Kidney (tissue), 14 donors: Measurements from ENCODE around the gene VPS72. TPM values are rescaled to one million over a fixed set of nuclear protein-coding genes. Genes with fewer than 3 reads are reported as not detected.

Experiments used
- DNase-seq, 5 donors: peaks; one replicate each; pipeline ENCODE4 v3.0.0-alpha.2; 2013 to 2020
- FAIRE-seq: peaks from 2 replicates; lab custom pipeline; 2012; peaks lifted over from hg19 to GRCh38; lab: Jason Lieb, UNC
- H3K27ac ChIP-seq, 2 donors: one replicate each; pipeline ENCODE4 v1.7.0; 2013; ENCODE audit warnings: low read depth in 2 of 2, low read length in 2 of 2, inconsistent platforms in 1 of 2
- H3K27me3 ChIP-seq: one replicate; pipeline ENCODE4 v1.7.1; 2013; ENCODE audit warnings: low read length, inconsistent platforms; ENCODE audit not compliant: control insufficient read depth, insufficient read depth
- H3K36me3 ChIP-seq, 3 donors: one replicate each; pipeline versions ENCODE4 v1.7.0 to v1.7.1; 2013; ENCODE audit warnings: low read length in 3 of 3, control low read depth in 1 of 3, inconsistent platforms in 1 of 3; ENCODE audit not compliant: insufficient read depth in 3 of 3, control insufficient read depth in 2 of 3
- H3K4me1 ChIP-seq, 3 donors: one replicate each; pipeline versions ENCODE4 v1.7.0 to v1.7.1; 2013; ENCODE audit warnings: low read length in 3 of 3, inconsistent platforms in 1 of 3, low read depth in 1 of 3; ENCODE audit not compliant: control insufficient read depth in 2 of 3, insufficient read depth in 2 of 3
- H3K4me3 ChIP-seq, 3 donors: one replicate each; pipeline versions ENCODE4 v1.7.0 to v1.8.1; 2013; ENCODE audit warnings: low read length in 3 of 3, control low read depth in 1 of 3, inconsistent platforms in 1 of 3
- H3K9ac ChIP-seq, 3 donors: one replicate each; pipeline versions ENCODE4 v1.7.0 to v1.7.1; 2013; ENCODE audit warnings: low read length in 3 of 3, control low read depth in 1 of 3, inconsistent platforms in 1 of 3
- H3K9me3 ChIP-seq, 3 donors: one replicate each; pipeline versions ENCODE4 v1.7.0 to v1.7.1; 2013; ENCODE audit warnings: low read length in 3 of 3, control low read depth in 1 of 3, inconsistent platforms in 1 of 3; ENCODE audit not compliant: control insufficient read depth in 2 of 3, insufficient read depth in 1 of 3
- CTCF ChIP-seq: IDR thresholded peaks from 3 replicates; pipeline ENCODE4 v1.5.1; 2012; ENCODE audit warnings: mild to moderate bottlenecking, moderate library complexity, borderline replicate concordance; ENCODE audit not compliant: insufficient read depth; ENCODE audit errors: extremely low read depth
- intact Hi-C: fragments of 100-400 bp; cut with DNase I; formaldehyde crosslinking; loops from one replicate; pipeline ENCODE4 v1.11.1; 2022
- polyA plus RNA-seq: library from polyadenylated mRNA; stranded (reverse); fragments of 350-450 nt; fragmentation: Illumina TruSeq; extraction: RNeasy Lipid Tissue Mini Kit (QIAGEN cat#74804); gene quantifications from one replicate; pipeline ENCODE4 v1.2.3, GENCODE V29; 2014; ENCODE audit warnings: low read depth, low replicate concordance; ENCODE audit not compliant: insufficient read depth
- total RNA-seq: library from RNA; stranded (reverse); fragmentation: NEBNext Ultra II Directional; extraction: Animal tissue kit (Norgen Biotek cat#: 25700); gene quantifications from one replicate; pipeline ENCODE4 v1.2.1, GENCODE V29; 2021
- donor health status: control.
- donor health status: control.
- donor health status: control.
- donor health status: control.
- donor health status: control.
- donor health status: DM: yes; HTN: yes; CAD: no.
- donor health status: Normal renal cell carcinoma (clear cell type).

VPS72 gene
- total and polyA plus RNA-seq, 2 donors from 2014 or later: 38.2 to 52.6 TPM

GRCh38 chr1:151237678-151238466, 47.9 kb upstream of the VPS72 start:
- Histone ChIP-seq H3K9me3 (no peaks in the 10 kb centered on the region), H3K9ac (no peak overlapping the region), H3K4me3 (no peak overlapping the region), H3K4me1 (no peaks in the 10 kb centered on the region), H3K27me3 (no peaks in the 10 kb centered on the region), H3K36me3 (peaks cover 27 to 70% (median 44%) of the 10 kb centered on the region in 3 donors), H3K27ac (no peak overlapping the region)
- no peak for TF ChIP-seq CTCF
- FAIRE-seq (no peak), DNase-seq (no peak)
- intact Hi-C loops: no loop called here

DNA sequence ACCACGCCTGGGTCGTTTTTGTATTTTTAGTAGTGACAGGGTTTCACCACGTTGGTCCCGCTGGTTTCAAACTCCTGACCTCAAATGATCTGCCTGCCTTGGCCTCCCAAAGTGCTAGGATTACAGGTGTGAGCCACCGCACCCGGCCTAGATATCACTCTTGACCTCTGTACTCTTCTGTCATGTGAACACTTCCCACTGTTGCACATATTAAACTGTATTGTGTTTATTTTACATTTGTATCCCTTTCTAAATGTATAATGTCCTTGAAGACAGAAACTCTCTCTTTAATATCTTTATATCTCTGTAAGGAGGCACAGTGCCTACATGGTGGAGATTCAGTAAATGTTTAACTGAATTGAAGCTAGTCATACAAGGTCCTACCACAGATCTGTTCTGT, 45.2 kb upstream of the VPS72 start:
- FAIRE-seq (no peak), DNase-seq (no peak)
- Histone ChIP-seq H3K4me1 (no peaks in the 10 kb centered on the region), H3K4me3 (no peak overlapping the region), H3K27ac (no peak overlapping the region), H3K27me3 (no peaks in the 10 kb centered on the region), H3K9ac (no peak overlapping the region), H3K36me3 (peaks cover 22 to 80% (median 47%) of the 10 kb centered on the region in 3 donors), H3K9me3 (no peaks in the 10 kb centered on the region)
- no peak for TF ChIP-seq CTCF
- intact Hi-C loops: no loop called here

DNA sequence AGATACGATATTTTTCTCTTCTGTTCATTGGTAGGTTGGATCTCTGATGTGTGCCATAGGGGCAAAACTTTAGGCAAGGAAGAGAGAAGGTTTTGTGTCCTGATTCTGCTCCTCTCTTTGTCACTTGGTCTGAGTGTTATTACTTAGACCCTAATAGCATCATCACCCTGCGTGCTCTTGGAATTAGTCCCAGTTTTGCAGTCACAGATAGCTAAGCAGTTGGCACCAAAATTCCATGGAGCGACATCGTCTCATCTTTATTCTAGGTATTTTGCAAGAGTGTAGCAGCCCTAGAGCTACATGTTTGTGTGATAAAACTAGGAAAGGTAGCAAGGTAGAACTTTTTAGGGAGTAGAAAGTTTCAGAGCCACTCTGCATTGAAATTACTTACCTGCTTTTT, 32.1 kb upstream of the VPS72 start:
- no peak for FAIRE-seq
- TF ChIP-seq CTCF: no peak

More for the DNA sequence above, 32.1 kb upstream of the VPS72 start:
- Histone ChIP-seq H3K9ac (no peak overlapping the region), H3K4me3 (no peak overlapping the region), H3K9me3 (no peaks in the 10 kb centered on the region), H3K36me3 (peaks cover 2 to 12% (median 5%) of the 10 kb centered on the region in 3 donors), H3K4me1 (peaks cover 0 to under 1% (median 0%) of the 10 kb centered on the region in 3 donors), H3K27me3 (no peaks in the 10 kb centered on the region), H3K27ac (no peak overlapping the region)
- no peak for DNase-seq
- intact Hi-C loops: no loop called here
